ENCODE measurements around the gene ATP9B. TPM values are rescaled to one million over a fixed set of nuclear protein-coding genes. Genes with fewer than 3 reads are reported as not detected.
A peak's percentile ranks its signal among the peaks of the same experiment; 100 is the strongest.

The ATP9B gene
- total RNA-seq, 1 experiment from 2014 or later, result 15.6 TPM

- POLR2A ChIA-PET (ENCODE audit: unreplicated experiment), result no interaction called here
- DNase-seq (peak; percentile 22), ATAC-seq (no peak)
- Histone ChIP-seq H3K4me3 (ENCODE audit: low read length) (no peak overlapping the region), H3K79me2 (ENCODE audit: low read length) (no peaks in the 10 kb centered on the region), H4K20me1 (ENCODE audit: low read length) (no peaks in the 10 kb centered on the region), H3K36me3 (ENCODE audit: low read depth, low read length) (no peaks in the 10 kb centered on the region), H2AFZ (ENCODE audit: low read length) (no peak overlapping the region), H3F3A (ENCODE audit: low read length, unreplicated experiment) (no peaks in the 10 kb centered on the region), H3K27ac (ENCODE audit: low read length) (no peak overlapping the region), H3K9me3 (ENCODE audit: low read length) (no peaks in the 10 kb centered on the region), H3K4me1 (ENCODE audit: insufficient read depth, low read length) (no peaks in the 10 kb centered on the region), H3K9me2 (replicated peaks; ENCODE audit: low read length) (no peaks in the 10 kb centered on the region), H3K27me3 (ENCODE audit: low read length) (no peaks in the 10 kb centered on the region; the same call in 1 of the 2 replicates), H3K4me2 (ENCODE audit: low read length) (no peak overlapping the region), H3K9ac (ENCODE audit: low read length) (no peak overlapping the region)
- no TSS peak for BruUV-seq (replicated peaks)
- CTCF ChIA-PET, result no interaction called here
- no peak for TF ChIP-seq CTCF (conservative IDR thresholded peaks at IDR 0.05; ENCODE audit: low read depth, low read length)
- no peak for TF ChIP-seq EZH2 (IDR thresholded peaks at IDR 0.05; ENCODE audit: low read length, unreplicated experiment)
- no peak for TF ChIP-seq EZH2phosphoT487 (IDR thresholded peaks at IDR 0.05; ENCODE audit: borderline replicate concordance, low read length)
- intact Hi-C loops (cut with micrococcal nuclease), result no loop called here
These were observed 21.5 kb upstream of the ATP9B start for GRCh38 chr18:79047556-79048244.

GRCh38 chr18:79048245-79048632 is 21.0 kb upstream of the ATP9B start:
- H3F3A ChIP-seq (ENCODE audit: low read length, unreplicated experiment), result no peaks in the 10 kb centered on the region
- no peaks in the 10 kb centered on the region for H3K9me3 ChIP-seq (ENCODE audit: low read length)
- no peak for DNase-seq
- H3K4me3 ChIP-seq (ENCODE audit: low read length), result no peak overlapping the region
- H4K20me1 ChIP-seq (ENCODE audit: low read length), result no peaks in the 10 kb centered on the region
- no peak for TF ChIP-seq EZH2phosphoT487 (IDR thresholded peaks at IDR 0.05; ENCODE audit: borderline replicate concordance, low read length)
- no peak for TF ChIP-seq EZH2 (IDR thresholded peaks at IDR 0.05; ENCODE audit: low read length, unreplicated experiment)
- TF ChIP-seq CTCF (conservative IDR thresholded peaks at IDR 0.05; ENCODE audit: low read depth, low read length), result no peak
- no peaks in the 10 kb centered on the region for H3K36me3 ChIP-seq (ENCODE audit: low read depth, low read length)
- intact Hi-C loops (cut with micrococcal nuclease), result no loop called here
- no peak overlapping the region for H3K27ac ChIP-seq (ENCODE audit: low read length)
- no peak overlapping the region for H2AFZ ChIP-seq (ENCODE audit: low read length)
- peaks cover 3% of the 10 kb centered on the region; the same call in 1 of the 2 replicates for H3K27me3 ChIP-seq (ENCODE audit: low read length)
- H3K9me2 ChIP-seq (replicated peaks; ENCODE audit: low read length), result no peaks in the 10 kb centered on the region
- H3K9ac ChIP-seq (ENCODE audit: low read length), result no peak overlapping the region
- ChIA-PET CTCF (no interaction called here), POLR2A (ENCODE audit: unreplicated experiment) (no interaction called here)
- BruUV-seq (replicated peaks), result no TSS peak
- H3K4me1 ChIP-seq (ENCODE audit: insufficient read depth, low read length), result no peaks in the 10 kb centered on the region
- no peak overlapping the region for H3K4me2 ChIP-seq (ENCODE audit: low read length)
- H3K79me2 ChIP-seq (ENCODE audit: low read length), result no peaks in the 10 kb centered on the region
- ATAC-seq, result no peak

GRCh38 chr18:79049506-79049905 is 19.7 kb upstream of the ATP9B start:
- intact Hi-C loops (cut with micrococcal nuclease), result no loop called here
- TF ChIP-seq EZH2 (IDR thresholded peaks at IDR 0.05; ENCODE audit: low read length, unreplicated experiment), result no peak
- TF ChIP-seq EZH2phosphoT487 (IDR thresholded peaks at IDR 0.05; ENCODE audit: borderline replicate concordance, low read length), result no peak
- no peak for TF ChIP-seq CTCF (conservative IDR thresholded peaks at IDR 0.05; ENCODE audit: low read depth, low read length)
- peaks cover 14% of the 10 kb centered on the region for H3K27me3 ChIP-seq (ENCODE audit: low read length)
- H3K4me2 ChIP-seq (ENCODE audit: low read length), result no peak overlapping the region
- no peaks in the 10 kb centered on the region for H4K20me1 ChIP-seq (ENCODE audit: low read length)
- ATAC-seq (no peak), DNase-seq (no peak)
- POLR2A ChIA-PET (ENCODE audit: unreplicated experiment), result no interaction called here
- no peak overlapping the region for H2AFZ ChIP-seq (ENCODE audit: low read length)
- H3K27ac ChIP-seq (ENCODE audit: low read length), result no peak overlapping the region
- H3K9me2 ChIP-seq (replicated peaks; ENCODE audit: low read length), result no peaks in the 10 kb centered on the region
- BruUV-seq (replicated peaks), result no TSS peak
- H3K9ac ChIP-seq (ENCODE audit: low read length), result no peak overlapping the region
- CTCF ChIA-PET, result no interaction called here
- no peaks in the 10 kb centered on the region for H3K4me1 ChIP-seq (ENCODE audit: insufficient read depth, low read length)
- H3K9me3 ChIP-seq (ENCODE audit: low read length), result no peaks in the 10 kb centered on the region
- H3K79me2 ChIP-seq (ENCODE audit: low read length), result no peaks in the 10 kb centered on the region
- no peak overlapping the region for H3K4me3 ChIP-seq (ENCODE audit: low read length)
- no peaks in the 10 kb centered on the region for H3F3A ChIP-seq (ENCODE audit: low read length, unreplicated experiment)
- H3K36me3 ChIP-seq (ENCODE audit: low read depth, low read length), result no peaks in the 10 kb centered on the region

All from PC-3 (cell line).